Esophagus squamous epithelium (tissue), 5 donors: ENCODE measurements around the gene INSR. TPM values are rescaled to one million over a fixed set of nuclear protein-coding genes. Genes with fewer than 3 reads are reported as not detected.
"Not testable (repeated sequence)": the region's sequence is repeated elsewhere in the genome, so short reads cannot be mapped to it uniquely, and the experiment has no call there.

Experiments
- DNase-seq: peaks from one replicate; lab custom pipeline; 2025; lab: John Stamatoyannopoulos, UW
- H3K27ac ChIP-seq, 4 donors: fragments of 200-600 bp; sonication (generic); one replicate each; pipeline ENCODE4 v1.5.1; 2016 to 2019; ENCODE audit warnings: mild to moderate bottlenecking in 1 of 4
- H3K27me3 ChIP-seq, 4 donors: fragments of 200-600 bp; sonication (generic); 1 replicate in 3 of 4; 2 replicates in 1 of 4; pipeline versions ENCODE4 v1.5.1 to v1.6.0; 2017 to 2021; ENCODE audit warnings: antibody characterized with exemption in 1 of 4
- H3K36me3 ChIP-seq, 3 donors: fragments of 200-600 bp; sonication (generic); one replicate each; pipeline ENCODE4 v1.5.1; 2016 to 2019
- H3K4me1 ChIP-seq, 3 donors: fragments of 200-600 bp; sonication (generic); one replicate each; pipeline ENCODE4 v1.5.1; 2017 to 2019
- H3K4me3 ChIP-seq, 4 donors: fragments of 200-600 bp; sonication (generic); 1 replicate in 3 of 4; 2 replicates in 1 of 4; pipeline ENCODE4 v1.5.1; 2016 to 2019; ENCODE audit warnings: mild to moderate bottlenecking in 2 of 4, moderate library complexity in 1 of 4
- H3K9me3 ChIP-seq, 3 donors: fragments of 200-600 bp; sonication (generic); one replicate each; pipeline ENCODE4 v1.5.1; 2016 to 2019
- CTCF ChIP-seq, 6 experiments: fragments of 450-650 bp in 4 of 6; fragments of 200-600 bp in 2 of 6; sonication (generic) in 2 of 6; IDR thresholded peaks; one replicate each; pipeline ENCODE4 v1.5.1; 2016 to 2019; ENCODE audit warnings: antibody characterized with exemption in 6 of 6, mild to moderate bottlenecking in 4 of 6, moderate library complexity in 4 of 6
- POLR2A ChIP-seq, 4 donors: fragments of 450-650 bp; IDR thresholded peaks; one replicate each; pipeline ENCODE4 v1.6.1; 2017; ENCODE audit warnings: antibody characterized with exemption in 4 of 4, mild to moderate bottlenecking in 4 of 4, moderate library complexity in 3 of 4
- WGBS, 2 donors: methylation state at CpG; one replicate each; pipeline ENCODE4 v1.1.5; 2018; 5-methylcytosine and 5-hydroxymethylcytosine counted together
- intact Hi-C: fragments of 100-400 bp; cut with DNase I; formaldehyde crosslinking; loops from one replicate; pipeline ENCODE4 v1.15.0; 2022
- total RNA-seq, 4 donors: library from RNA; depleted of rRNA; stranded (reverse); fragments of >200 nt; gene quantifications; one replicate each; pipeline ENCODE4 v1.1.0, GENCODE V29; 2016
- donor health status: DM: yes; HTN: yes; CAD: no.

The INSR gene
- total RNA-seq, 4 donors from 2014 or later: 4.9 to 33.4 (median 10.8) TPM

GRCh38 chr19:7161292-7161691 is 132.9 kb downstream of the INSR start:
- Histone ChIP-seq H3K36me3 (peaks cover 0 to 54% (median 4%) of the 10 kb centered on the region in 3 donors), H3K27ac (no peak overlapping the region)
- TF ChIP-seq CTCF (IDR thresholded peaks at IDR 0.05) (no peak), POLR2A (IDR thresholded peaks at IDR 0.05) (no peak)

GRCh38 chr19:7159105-7159933 is 134.9 kb downstream of the INSR start:
- TF ChIP-seq POLR2A (IDR thresholded peaks at IDR 0.05): no peak
- no peak for TF ChIP-seq CTCF (IDR thresholded peaks at IDR 0.05)
- 54 to 64% methylated on average over 16 to 18 of the region's 18 CpGs for WGBS, 2 donors
- H3K27me3 ChIP-seq: no peaks in the 10 kb centered on the region
- peak overlapping the region in 3 of 4 donors; percentile 30 to 67 (median 55) for H3K27ac ChIP-seq
- H3K36me3 ChIP-seq: peaks cover 0 to 43% (median 4%) of the 10 kb centered on the region in 3 donors
- H3K4me1 ChIP-seq: no peaks in the 10 kb centered on the region
- intact Hi-C loops: no loop called here
- no peak for DNase-seq
- H3K9me3 ChIP-seq: no peaks in the 10 kb centered on the region
- no peak overlapping the region for H3K4me3 ChIP-seq

More at GRCh38 chr19:7161292-7161691, 132.9 kb downstream of the INSR start:
- Histone ChIP-seq H3K4me3 (no peak overlapping the region), H3K9me3 (no peaks in the 10 kb centered on the region), H3K27me3 (no peaks in the 10 kb centered on the region), H3K4me1 (no peaks in the 10 kb centered on the region)
- intact Hi-C loops: no loop called here
- 82 to 94% methylated on average over 4 of the region's 4 CpGs for WGBS, 2 donors
- no peak for DNase-seq

- no peaks in the 10 kb centered on the region for H3K9me3 ChIP-seq
- DNase-seq: no peak
- H3K27me3 ChIP-seq: no peaks in the 10 kb centered on the region
- no peak overlapping the region for H3K27ac ChIP-seq
- H3K4me1 ChIP-seq: no peaks in the 10 kb centered on the region
- 69 to 71% methylated on average over 5 of the region's 5 CpGs for WGBS, 2 donors
- no peak overlapping the region for H3K4me3 ChIP-seq
- H3K36me3 ChIP-seq: peaks cover 0 to 27% (median 0%) of the 10 kb centered on the region in 3 donors
- intact Hi-C loops: no loop called here
- TF ChIP-seq CTCF (IDR thresholded peaks at IDR 0.05) (no peak), POLR2A (IDR thresholded peaks at IDR 0.05) (no peak)
Measured at GRCh38 chr19:7153022-7153421, 141.2 kb downstream of the INSR start.

GRCh38 chr19:7152568-7152967 is 141.6 kb downstream of the INSR start:
- Histone ChIP-seq H3K4me3 (no peak overlapping the region), H3K9me3 (no peaks in the 10 kb centered on the region), H3K27me3 (no peaks in the 10 kb centered on the region), H3K27ac (no peak overlapping the region), H3K4me1 (no peaks in the 10 kb centered on the region), H3K36me3 (peaks cover 0 to 25% (median 0%) of the 10 kb centered on the region in 3 donors)
- no peak for DNase-seq
- intact Hi-C loops: no loop called here
- TF ChIP-seq POLR2A (IDR thresholded peaks at IDR 0.05) (no peak), CTCF (IDR thresholded peaks at IDR 0.05) (no peak)
- WGBS, 2 donors: 57 to 68% methylated on average over 13 of the region's 13 CpGs

GRCh38 chr19:7149956-7150705 is 144.1 kb downstream of the INSR start:
- intact Hi-C loops: loop anchor here (10.0 kb wide), 1 partner anchor 195 kb away; the partner anchor contains the start of gene ARHGEF18
- Histone ChIP-seq H3K4me1 (no peaks in the 10 kb centered on the region), H3K27me3 (no peaks in the 10 kb centered on the region), H3K9me3 (no peaks in the 10 kb centered on the region), H3K27ac (no peak overlapping the region), H3K36me3 (peaks cover 0 to 23% (median 0%) of the 10 kb centered on the region in 3 donors), H3K4me3 (no peak overlapping the region)
- no peak for TF ChIP-seq POLR2A (IDR thresholded peaks at IDR 0.05)
- no peak for DNase-seq
- WGBS, 2 donors: 75 to 76% methylated on average over 16 of the region's 24 CpGs

- H3K4me1 ChIP-seq, H3K27ac ChIP-seq, H3K9me3 ChIP-seq, H3K4me3 ChIP-seq, DNase-seq, H3K27me3 ChIP-seq: not testable (repeated sequence)
- peaks cover 0 to 32% (median 0%) of the 10 kb centered on the region in 3 donors for H3K36me3 ChIP-seq
- intact Hi-C loops: loop anchor here (10.0 kb wide), 1 partner anchor 198 kb away; the partner anchor contains the start of gene ARHGEF18
- 85 to 92% methylated on average over 10 of the region's 10 CpGs for WGBS, 2 donors
Measured at GRCh38 chr19:7147119-7147675, 147.0 kb downstream of the INSR start.

- H3K27me3 ChIP-seq, H3K27ac ChIP-seq, H3K4me1 ChIP-seq, H3K9me3 ChIP-seq, DNase-seq, H3K4me3 ChIP-seq: not testable (repeated sequence)
- H3K36me3 ChIP-seq: peaks cover 0 to 33% (median 0%) of the 10 kb centered on the region in 3 donors
- intact Hi-C loops: loop anchor here (10.0 kb wide), 1 partner anchor 199 kb away; the partner anchor contains the start of gene ARHGEF18
- 91 to 94% methylated on average over 5 of the region's 5 CpGs for WGBS, 2 donors
Measured at GRCh38 chr19:7146086-7146485, 148.1 kb downstream of the INSR start.
